Measurements from ENCODE around the gene MACC1. TPM values are rescaled to one million over a fixed set of nuclear protein-coding genes. Genes with fewer than 3 reads are reported as not detected.

Gene MACC1
- total and polyA plus RNA-seq, 2 donors (not counting 3 experiments of a cell fraction or from before 2014, with no cell fraction given), result not detected

- intact Hi-C loops (cut with micrococcal nuclease), result no loop called here
Observed at GRCh38 chr7:20235288-20235687, 18.1 kb upstream of the MACC1 start.

More at GRCh38 chr7:20235288-20235687, 18.1 kb upstream of the MACC1 start:
- Histone ChIP-seq H3K4me2 (ENCODE audit: insufficient read depth, low read length) (no peak overlapping the region), H3K9me3 (replicated peaks; ENCODE audit: control insufficient read depth, insufficient read depth, low read length) (no peaks in the 10 kb centered on the region), H4K20me1 (replicated peaks; ENCODE audit: control insufficient read depth, extremely low read depth, insufficient read depth, low read length) (no peaks in the 10 kb centered on the region), H3K27me3 (ENCODE audit: control insufficient read depth in 2 of 2, insufficient read depth in 2 of 2, low read length in 2 of 2) (no peaks in the 10 kb centered on the region), H3K9ac (replicated peaks; ENCODE audit: extremely low read depth, insufficient read depth, low read length) (no peak overlapping the region), H3K79me2 (ENCODE audit: control insufficient read depth, insufficient read depth, low read length) (no peaks in the 10 kb centered on the region), H3K27ac (ENCODE audit: insufficient read depth, low read depth, low read length) (no peak overlapping the region), H3K36me3 (ENCODE audit: control insufficient read depth in 2 of 2, extremely low read depth in 1 of 2, insufficient read depth in 2 of 2, low read length in 2 of 2) (no peaks in the 10 kb centered on the region), H2AFZ (ENCODE audit: low read depth, low read length) (no peak overlapping the region), H3K9me1 (replicated peaks; ENCODE audit: control insufficient read depth, extremely low read depth, insufficient read depth, low read length) (no peaks in the 10 kb centered on the region), H3K4me3 (replicated peaks in 1 of 3; ENCODE audit: insufficient read depth in 1 of 3, low read depth in 1 of 3, low read length in 3 of 3) (no peak overlapping the region), H3K4me1 (ENCODE audit: control insufficient read depth, extremely low read depth, insufficient read depth, low read length) (peaks cover 7% of the 10 kb centered on the region)
- FAIRE-seq, result no peak
- TF ChIP-seq JUN (IDR thresholded peaks at IDR 0.05; ENCODE audit: borderline replicate concordance, insufficient read depth, insufficient read length, low read depth), result no peak
- TF ChIP-seq GATA2 (IDR thresholded peaks at IDR 0.05; ENCODE audit: insufficient read depth, insufficient read length, low read depth, low read length), result no peak
- TF ChIP-seq, protein P1, sequence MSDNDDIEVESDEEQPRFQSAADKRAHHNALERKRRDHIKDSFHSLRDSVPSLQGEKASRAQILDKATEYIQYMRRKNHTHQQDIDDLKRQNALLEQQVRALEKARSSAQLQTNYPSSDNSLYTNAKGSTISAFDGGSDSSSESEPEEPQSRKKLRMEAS (IDR thresholded peaks at IDR 0.05; ENCODE audit: insufficient read depth, insufficient read length), result no peak
- no peak for TF ChIP-seq POLR2A (IDR thresholded peaks at IDR 0.05; ENCODE audit: low read depth, low read length)
- no peak for TF ChIP-seq POLR2AphosphoS5 (IDR thresholded peaks at IDR 0.05; ENCODE audit: insufficient read depth, low read depth, low read length)
- TF ChIP-seq, protein P2, sequence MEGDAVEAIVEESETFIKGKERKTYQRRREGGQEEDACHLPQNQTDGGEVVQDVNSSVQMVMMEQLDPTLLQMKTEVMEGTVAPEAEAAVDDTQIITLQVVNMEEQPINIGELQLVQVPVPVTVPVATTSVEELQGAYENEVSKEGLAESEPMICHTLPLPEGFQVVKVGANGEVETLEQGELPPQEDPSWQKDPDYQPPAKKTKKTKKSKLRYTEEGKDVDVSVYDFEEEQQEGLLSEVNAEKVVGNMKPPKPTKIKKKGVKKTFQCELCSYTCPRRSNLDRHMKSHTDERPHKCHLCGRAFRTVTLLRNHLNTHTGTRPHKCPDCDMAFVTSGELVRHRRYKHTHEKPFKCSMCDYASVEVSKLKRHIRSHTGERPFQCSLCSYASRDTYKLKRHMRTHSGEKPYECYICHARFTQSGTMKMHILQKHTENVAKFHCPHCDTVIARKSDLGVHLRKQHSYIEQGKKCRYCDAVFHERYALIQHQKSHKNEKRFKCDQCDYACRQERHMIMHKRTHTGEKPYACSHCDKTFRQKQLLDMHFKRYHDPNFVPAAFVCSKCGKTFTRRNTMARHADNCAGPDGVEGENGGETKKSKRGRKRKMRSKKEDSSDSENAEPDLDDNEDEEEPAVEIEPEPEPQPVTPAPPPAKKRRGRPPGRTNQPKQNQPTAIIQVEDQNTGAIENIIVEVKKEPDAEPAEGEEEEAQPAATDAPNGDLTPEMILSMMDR (IDR thresholded peaks at IDR 0.05; ENCODE audit: extremely low read depth in 1 of 2, insufficient read depth in 1 of 2, low read depth in 1 of 2, low read length in 2 of 2), result no peak
- no peak for TF ChIP-seq MYC (IDR thresholded peaks at IDR 0.05; ENCODE audit: low read depth, low read length)
- TF ChIP-seq EZH2 (IDR thresholded peaks at IDR 0.05; ENCODE audit: borderline replicate concordance, low read depth, low read length, severe bottlenecking), result no peak
- TF ChIP-seq FOS (IDR thresholded peaks at IDR 0.05; ENCODE audit: borderline replicate concordance, insufficient read depth, low read length), result no peak
- ChIA-PET POLR2A (no interaction called here), CTCF (no interaction called here)
- DNase-seq (ENCODE audit: low read depth, low spot score), result no peak
- no TSS peak for BruUV-seq (replicated peaks)
- dilution Hi-C loops (cut with MboI; ENCODE audit: extremely low pct_ligation_motif_present, low sequenced_read_pairs), result no loop called here
